ENCODE results near the gene MMS19. TPM values are rescaled to one million over a fixed set of nuclear protein-coding genes. Genes with fewer than 3 reads are reported as not detected.

The MMS19 gene
- total RNA-seq, 1 donor from 2014 or later, result 70.7 TPM

- H3K36me3 ChIP-seq, result peaks cover 87% of the 10 kb centered on the region
Measured at GRCh38 chr10:97435211-97435610, 63.0 kb downstream of the MMS19 start.

GRCh38 chr10:97434557-97434956 lies 63.7 kb downstream of the MMS19 start:
- intact Hi-C loops (cut with DNase I), result no loop called here
- DNase-seq, result no peak
- Histone ChIP-seq H3K9me3 (no peaks in the 10 kb centered on the region), H3K27me3 (no peaks in the 10 kb centered on the region), H3K4me1 (no peaks in the 10 kb centered on the region), H3K36me3 (peaks cover 84% of the 10 kb centered on the region), H3K4me3 (no peak overlapping the region), H3K27ac (no peak overlapping the region)
- no peak for TF ChIP-seq CTCF (IDR thresholded peaks at IDR 0.05)
- no peak for ATAC-seq

More at GRCh38 chr10:97435211-97435610, 63.0 kb downstream of the MMS19 start:
- H3K9me3 ChIP-seq, result no peaks in the 10 kb centered on the region
- ATAC-seq (no peak), DNase-seq (no peak)
- no peak overlapping the region for H3K27ac ChIP-seq
- H3K4me1 ChIP-seq, result no peaks in the 10 kb centered on the region
- H3K27me3 ChIP-seq, result no peaks in the 10 kb centered on the region
- no peak for TF ChIP-seq CTCF (IDR thresholded peaks at IDR 0.05)
- intact Hi-C loops (cut with DNase I), result no loop called here
- H3K4me3 ChIP-seq, result no peak overlapping the region

- ATAC-seq (no peak), DNase-seq (no peak)
- Histone ChIP-seq H3K4me1 (no peaks in the 10 kb centered on the region), H3K27ac (no peak overlapping the region), H3K27me3 (no peaks in the 10 kb centered on the region), H3K36me3 (peaks cover 79% of the 10 kb centered on the region), H3K9me3 (no peaks in the 10 kb centered on the region), H3K4me3 (no peak overlapping the region)
- TF ChIP-seq CTCF (IDR thresholded peaks at IDR 0.05), result no peak
- intact Hi-C loops (cut with DNase I), result no loop called here
Measured at GRCh38 chr10:97434055-97434454, 64.2 kb downstream of the MMS19 start.

GRCh38 chr10:97428572-97428981 lies 69.6 kb downstream of the MMS19 start:
- Histone ChIP-seq H3K27me3 (no peaks in the 10 kb centered on the region), H3K4me3 (no peak overlapping the region), H3K36me3 (peaks cover 27% of the 10 kb centered on the region), H3K9me3 (no peaks in the 10 kb centered on the region), H3K27ac (no peak overlapping the region), H3K4me1 (peaks cover 28% of the 10 kb centered on the region)
- no peak for DNase-seq
- no peak for TF ChIP-seq CTCF (IDR thresholded peaks at IDR 0.05)
- no peak for ATAC-seq
- intact Hi-C loops (cut with DNase I), result no loop called here

GRCh38 chr10:97427571-97428179 lies 70.5 kb downstream of the MMS19 start:
- H3K4me3 ChIP-seq, result peak overlapping the region; percentile 92
- H3K9me3 ChIP-seq, result no peaks in the 10 kb centered on the region
- no peak for DNase-seq
- H3K4me1 ChIP-seq, result peaks cover 28% of the 10 kb centered on the region
- peaks cover 23% of the 10 kb centered on the region for H3K36me3 ChIP-seq
- no peak for TF ChIP-seq CTCF (IDR thresholded peaks at IDR 0.05)
- peak; percentile 0 for ATAC-seq
- no peaks in the 10 kb centered on the region for H3K27me3 ChIP-seq
- intact Hi-C loops (cut with DNase I), result loop anchor here (2.0 kb wide), 1 partner anchor 13 kb away; no protein-coding TSS in a partner anchor
- H3K27ac ChIP-seq, result peak overlapping the region; percentile 89

Measured in upper lobe of right lung (tissue), 1 donor.